DMS79 (cell line): Measurements from ENCODE around the gene HEY2.
"Not testable (repeated sequence)": the region's sequence is repeated elsewhere in the genome, so short reads cannot be mapped to it uniquely, and the experiment has no call there.

Source experiments
- DNase-seq: peaks from one replicate; lab custom pipeline; 2025; lab: John Stamatoyannopoulos, UW

The HEY2 gene

DNA sequence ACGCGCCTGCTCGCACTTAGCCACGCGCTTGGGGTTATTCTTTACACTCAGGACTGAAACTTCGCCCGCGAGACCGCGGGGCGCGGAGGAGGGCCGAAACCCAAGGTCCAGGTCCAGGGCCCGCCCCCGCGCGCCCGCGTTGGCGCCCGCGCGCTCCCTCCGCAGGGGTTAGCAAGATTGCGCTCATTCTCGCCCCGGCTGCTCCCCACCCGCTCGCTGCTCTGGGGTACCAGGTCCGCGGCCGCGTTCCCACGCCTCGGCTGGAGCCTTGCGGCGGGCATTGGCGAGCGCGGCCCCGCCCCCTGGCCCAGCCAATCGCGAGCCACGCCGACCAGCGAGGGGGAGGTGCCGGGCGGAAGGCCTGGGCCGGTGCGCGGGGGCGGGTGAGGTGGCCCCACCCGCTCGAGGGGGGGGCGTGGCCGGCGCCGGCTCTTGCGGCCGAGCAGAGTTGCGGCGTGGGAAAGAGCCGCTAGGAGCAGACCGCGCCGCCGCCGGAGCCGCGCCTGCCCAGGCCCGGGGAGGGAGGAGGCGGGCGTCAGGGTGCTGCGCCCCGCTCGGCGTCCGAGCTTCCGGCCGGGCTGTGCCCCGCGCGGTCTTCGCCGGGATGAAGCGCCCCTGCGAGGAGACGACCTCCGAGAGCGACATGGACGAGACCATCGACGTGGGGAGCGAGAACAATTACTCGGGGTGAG is at the start of gene HEY2:
Gene HEY2, plus strand, starts transcription at position 460 of the 692 bp plus-strand sequence. Its CDS starts 145 bp downstream, at position 605.
- peak; percentile 39 for DNase-seq

GRCh38 chr6:125700581-125701353 is 48.7 kb upstream of the HEY2 start:
- DNase-seq, result no peak

DNA sequence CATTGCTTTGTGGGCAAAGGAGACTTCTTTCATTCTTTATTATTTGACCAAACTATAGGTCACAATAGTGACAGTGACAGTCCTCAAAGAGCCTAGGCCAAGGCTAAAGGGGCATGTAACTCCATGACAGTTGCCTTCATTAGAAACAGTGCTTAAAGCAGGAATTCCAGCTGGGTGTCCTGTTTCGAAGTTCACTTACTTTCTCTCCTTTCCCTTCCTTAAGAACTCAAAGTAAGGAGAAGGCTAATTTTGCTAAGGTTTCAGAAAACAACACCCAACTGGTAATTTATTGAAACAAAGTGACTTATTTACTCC is 48.1 kb upstream of the HEY2 start:
- no peak for DNase-seq

DNA sequence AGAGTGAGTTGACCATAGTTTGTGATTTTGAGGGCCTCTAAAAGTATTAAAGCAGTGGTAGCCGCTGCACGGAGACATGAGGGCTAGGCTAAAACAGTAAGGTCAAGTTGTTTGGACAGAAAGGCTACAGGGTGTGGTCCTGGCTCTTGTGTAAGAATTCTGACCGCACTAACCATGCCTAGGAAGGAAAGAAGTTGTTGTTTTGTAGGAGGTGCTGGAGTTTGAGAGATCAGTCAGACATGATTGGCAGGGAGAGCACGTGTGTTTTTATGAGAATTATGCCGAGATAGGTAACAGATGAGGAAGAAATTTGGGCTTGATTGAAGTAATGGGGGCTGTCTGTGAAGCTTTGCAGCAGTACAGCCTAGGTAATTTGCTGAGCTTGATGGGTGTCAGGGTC is 45.5 kb upstream of the HEY2 start:
- DNase-seq, result not testable (repeated sequence)

GRCh38 chr6:125707615-125708243 is 41.7 kb upstream of the HEY2 start:
- DNase-seq, result no peak

DNA sequence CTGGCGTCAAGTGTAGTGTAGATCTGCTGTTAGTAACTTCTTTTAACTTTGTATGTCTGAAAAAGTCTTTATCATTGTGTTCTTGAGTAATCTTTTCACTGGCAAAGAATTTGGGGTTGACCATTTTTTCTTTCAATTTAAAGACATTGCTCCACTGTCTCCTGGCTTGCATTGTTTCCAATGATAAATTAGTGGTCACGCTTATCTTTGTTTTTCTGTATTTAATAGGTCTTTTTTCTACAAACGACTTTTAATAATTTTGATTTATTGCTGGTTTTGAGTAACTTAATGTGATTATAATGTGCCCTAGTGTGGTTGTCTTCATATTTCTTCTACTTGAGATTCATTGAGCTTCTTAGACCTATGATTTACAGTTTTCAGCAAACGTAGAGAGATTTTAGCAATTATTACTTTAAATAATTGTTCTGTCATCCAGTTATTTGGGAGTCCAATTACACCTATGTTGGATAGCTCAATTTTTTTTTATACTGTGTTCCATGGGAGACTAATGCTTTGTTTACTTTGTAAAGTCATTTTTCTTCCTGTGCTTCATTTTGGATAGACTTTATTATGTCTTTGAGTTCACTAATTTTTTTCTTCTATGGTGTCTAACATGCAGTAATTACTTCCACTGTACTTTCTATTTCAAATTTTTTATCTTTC is 38.3 kb upstream of the HEY2 start:
- DNase-seq, result no peak

GRCh38 chr6:125714441-125715090 is 34.9 kb upstream of the HEY2 start:
- DNase-seq, result no peak

- no peak for DNase-seq
These were observed 32.2 kb upstream of the HEY2 start for GRCh38 chr6:125717120-125717731.

GRCh38 chr6:125718109-125718508 is 31.3 kb upstream of the HEY2 start:
- no peak for DNase-seq

GRCh38 chr6:125722886-125723285 is 26.5 kb upstream of the HEY2 start:
- no peak for DNase-seq

GRCh38 chr6:125727216-125727615 is 22.2 kb upstream of the HEY2 start:
- DNase-seq, result no peak

DNA sequence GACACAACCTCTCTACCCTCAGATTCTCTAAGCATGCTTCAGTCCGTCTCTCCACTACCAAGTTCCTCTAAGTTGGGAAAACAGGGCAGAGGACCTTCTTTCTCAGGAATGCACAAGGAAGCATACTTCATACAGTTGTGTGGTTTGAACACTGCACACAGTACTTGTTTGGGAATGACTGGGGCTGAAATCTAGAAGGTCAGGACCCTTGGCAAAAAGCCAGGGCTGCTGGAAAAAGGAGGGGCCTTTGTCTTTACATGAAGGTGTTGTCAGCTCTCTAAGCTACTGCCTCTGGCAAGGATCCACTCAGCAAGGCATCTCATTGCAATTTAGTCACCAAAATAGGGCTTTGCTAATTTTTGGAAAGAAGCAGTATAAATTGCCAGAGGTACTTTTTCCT is 20.7 kb upstream of the HEY2 start:
- no peak for DNase-seq

GRCh38 chr6:125729983-125730382 is 19.4 kb upstream of the HEY2 start:
- DNase-seq, result no peak

GRCh38 chr6:125732398-125732797 is 17.0 kb upstream of the HEY2 start:
- DNase-seq, result no peak

- DNase-seq, result no peak
These were observed 15.7 kb upstream of the HEY2 start for GRCh38 chr6:125733516-125734300.

DNA sequence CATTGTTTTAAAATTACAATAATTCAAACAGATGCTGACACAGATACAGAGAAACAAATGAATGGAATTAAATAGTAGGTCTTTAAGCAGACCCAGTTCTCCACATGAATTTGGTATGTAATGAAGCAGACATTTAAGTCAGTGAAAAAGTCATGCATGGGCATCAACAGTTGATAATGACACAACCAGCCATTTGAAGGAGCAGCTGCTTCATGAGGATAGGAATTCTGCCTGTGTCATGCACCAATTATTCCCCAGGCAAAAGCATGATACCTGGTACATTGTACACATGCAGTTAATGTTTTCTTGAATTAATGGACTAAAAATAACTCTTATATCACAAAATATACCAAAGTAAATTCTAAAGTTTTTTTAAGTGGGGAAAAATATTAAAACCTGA is 11.2 kb upstream of the HEY2 start:
- DNase-seq, result no peak

GRCh38 chr6:125739364-125739763 is 10.1 kb upstream of the HEY2 start:
- no peak for DNase-seq

DNA sequence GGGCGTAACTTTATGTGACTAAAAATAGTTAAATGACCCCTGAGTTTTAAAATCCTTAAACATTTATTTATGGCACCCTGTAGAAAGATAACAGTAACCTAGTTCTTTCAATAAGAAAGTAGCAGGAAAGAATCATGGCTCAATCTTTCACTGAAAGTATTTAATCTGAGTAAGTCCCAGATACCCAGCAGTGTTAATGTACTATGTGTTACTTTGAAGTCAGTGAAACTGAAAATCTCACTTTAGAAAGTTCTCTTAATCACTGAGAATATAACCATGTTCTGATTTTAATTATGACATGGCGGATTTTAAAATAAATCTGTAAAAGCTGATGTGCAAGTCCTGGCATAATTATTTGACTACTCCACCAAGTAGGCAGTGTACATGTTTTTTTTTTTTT is 8.1 kb upstream of the HEY2 start:
- no peak for DNase-seq

- no peak for DNase-seq
These were observed 7.4 kb upstream of the HEY2 start for GRCh38 chr6:125742024-125742423.

DNA sequence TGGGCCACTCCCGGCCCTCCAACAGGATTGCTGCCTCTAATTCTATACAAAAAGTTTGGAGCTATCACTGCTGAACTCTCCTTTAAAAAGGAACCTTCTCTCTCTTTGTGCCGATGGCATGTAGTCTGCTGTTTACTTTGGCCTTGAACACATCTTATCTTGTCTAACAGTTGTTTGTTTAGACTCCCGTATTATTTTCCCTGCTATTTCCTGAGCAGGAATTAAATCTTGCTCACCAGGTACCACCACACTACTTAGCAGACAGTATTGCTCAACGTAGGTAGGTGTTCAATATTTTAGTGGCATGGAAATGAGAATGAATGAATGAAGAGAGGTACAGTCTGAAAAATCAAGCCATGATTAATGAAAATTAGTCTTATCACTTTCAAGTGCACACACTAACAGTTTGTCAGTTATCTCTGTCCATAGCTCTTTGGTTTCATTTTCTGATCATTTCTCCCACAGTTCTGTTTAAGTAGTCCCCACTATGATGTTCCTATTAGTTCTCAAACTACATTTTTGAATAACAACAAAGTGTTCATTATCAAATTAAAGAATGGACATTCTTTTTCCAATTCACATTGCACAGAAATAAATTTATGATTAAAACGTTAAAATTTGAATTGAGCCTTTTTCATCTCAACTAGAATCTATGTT is 6.8 kb upstream of the HEY2 start:
- no peak for DNase-seq
